Measurements from ENCODE around the gene RAB3IP.
"Not testable (repeated sequence)": the region's sequence is repeated elsewhere in the genome, so short reads cannot be mapped to it uniquely, and the experiment has no call there.

Gene RAB3IP

GRCh38 chr12:69758105-69758504 lies 19.4 kb downstream of the RAB3IP start:
- DNase-seq, result no peak

- not testable (repeated sequence) for DNase-seq
Measured at GRCh38 chr12:69759581-69759980, 20.9 kb downstream of the RAB3IP start.

GRCh38 chr12:69765515-69765914 lies 26.9 kb downstream of the RAB3IP start:
- DNase-seq, result no peak

GRCh38 chr12:69766260-69766659 lies 27.6 kb downstream of the RAB3IP start:
- DNase-seq, result no peak

GRCh38 chr12:69779928-69780327 lies 41.3 kb downstream of the RAB3IP start:
- no peak for DNase-seq

- no peak for DNase-seq
Measured at GRCh38 chr12:69783365-69783764, 44.7 kb downstream of the RAB3IP start.

- DNase-seq, result no peak
Measured at GRCh38 chr12:69789351-69789750, 50.7 kb downstream of the RAB3IP start.

- no peak for DNase-seq
Measured at GRCh38 chr12:69792533-69792932, 53.9 kb downstream of the RAB3IP start.

GRCh38 chr12:69807101-69807897 lies 68.6 kb downstream of the RAB3IP start:
- not testable (repeated sequence) for DNase-seq

GRCh38 chr12:69810870-69811498 lies 72.3 kb downstream of the RAB3IP start:
- DNase-seq, result no peak

GRCh38 chr12:69816082-69816481 lies 77.4 kb downstream of the RAB3IP start:
- DNase-seq, result no peak

- no peak for DNase-seq
Measured at GRCh38 chr12:69821032-69821455, 82.4 kb downstream of the RAB3IP start.

- DNase-seq, result no peak
Measured at GRCh38 chr12:69821456-69822159, 82.9 kb downstream of the RAB3IP start.

GRCh38 chr12:69822201-69822860 lies 83.7 kb downstream of the RAB3IP start:
- no peak for DNase-seq

- DNase-seq, result no peak
Measured at GRCh38 chr12:69824028-69824427, 85.4 kb downstream of the RAB3IP start.

GRCh38 chr12:69824966-69825560 lies 86.4 kb downstream of the RAB3IP start, which contains the start of gene MYRFL:
Gene MYRFL (plus strand): TSS chr12:69825227. CDS start chr12:69825518, 291 bp downstream.
- no peak for DNase-seq

- DNase-seq, result no peak
Measured at GRCh38 chr12:69828897-69829296, 90.2 kb downstream of the RAB3IP start.

GRCh38 chr12:69833696-69834095 lies 95.0 kb downstream of the RAB3IP start:
- no peak for DNase-seq

GRCh38 chr12:69834147-69834546 lies 95.5 kb downstream of the RAB3IP start:
- no peak for DNase-seq

GRCh38 chr12:69834576-69834975 lies 95.9 kb downstream of the RAB3IP start:
- no peak for DNase-seq

GRCh38 chr12:69835081-69835480 lies 96.4 kb downstream of the RAB3IP start:
- DNase-seq, result no peak

GRCh38 chr12:69836015-69836414 lies 97.4 kb downstream of the RAB3IP start:
- DNase-seq, result no peak

- no peak for DNase-seq
Measured at GRCh38 chr12:69837191-69837590, 98.5 kb downstream of the RAB3IP start.

All from CD4-positive, alpha-beta T cell treated with Interleukin-4 for 1 hour (primary cell).